Esophagus muscularis mucosa (tissue), 4 donors: ENCODE measurements around the gene ARAP3. TPM values are rescaled to one million over a fixed set of nuclear protein-coding genes. Genes with fewer than 3 reads are reported as not detected.

Experiments
- DNase-seq: peaks from one replicate; pipeline ENCODE4 v3.0.0-alpha.2; 2017; ENCODE audit errors: extremely low spot score
- H3K27ac ChIP-seq, 4 donors: fragments of 200-600 bp; sonication (generic); replicated peaks in 1 of 4; 1 replicate in 3 of 4; 2 replicates in 1 of 4; pipeline ENCODE4 v1.5.1; 2016 to 2019; ENCODE audit warnings: mild to moderate bottlenecking in 1 of 4
- H3K27me3 ChIP-seq, 4 donors: fragments of 200-600 bp; sonication (generic); one replicate each; pipeline versions ENCODE4 v1.5.1 to v1.6.0; 2016 to 2019
- H3K36me3 ChIP-seq, 4 donors: fragments of 200-600 bp; sonication (generic); one replicate each; pipeline ENCODE4 v1.5.1; 2016 to 2019
- H3K4me1 ChIP-seq, 4 donors: fragments of 200-600 bp; sonication (generic); one replicate each; pipeline ENCODE4 v1.5.1; 2016 to 2019
- H3K4me3 ChIP-seq, 4 donors: fragments of 200-600 bp; sonication (generic); 1 replicate in 2 of 4; 2 replicates in 2 of 4; pipeline ENCODE4 v1.5.1; 2016 to 2019; ENCODE audit warnings: mild to moderate bottlenecking in 4 of 4, moderate library complexity in 1 of 4
- H3K9me3 ChIP-seq, 4 donors: fragments of 200-600 bp; sonication (generic); 1 replicate in 3 of 4; 2 replicates in 1 of 4; pipeline ENCODE4 v1.5.1; 2016 to 2019
- CTCF ChIP-seq, 3 experiments: fragments of 200-600 bp in 2 of 3; fragments of 450-650 bp in 1 of 3; sonication (generic) in 2 of 3; IDR thresholded peaks; one replicate each; pipeline ENCODE4 v1.5.1; 2017 to 2019; ENCODE audit warnings: antibody characterized with exemption in 3 of 3, mild to moderate bottlenecking in 2 of 3, moderate library complexity in 1 of 3
- EP300 ChIP-seq: sonication (generic); formaldehyde crosslinking; IDR thresholded peaks from one replicate; pipeline ENCODE4 v1.6.1; 2017; ENCODE audit warnings: antibody characterized with exemption
- POLR2A ChIP-seq: fragments of 450-650 bp; IDR thresholded peaks from one replicate; pipeline ENCODE4 v1.6.1; 2017; ENCODE audit warnings: antibody characterized with exemption, moderate library complexity, mild to moderate bottlenecking, low read depth
- POLR2AphosphoS5 ChIP-seq, 2 donors: sonication (generic); formaldehyde crosslinking; IDR thresholded peaks; one replicate each; pipeline ENCODE4 v1.6.1; 2017; ENCODE audit warnings: antibody characterized with exemption in 2 of 2
- WGBS: methylation state at CpG from one replicate; pipeline ENCODE4 v1.1.5; 2018; 5-methylcytosine and 5-hydroxymethylcytosine counted together
- intact Hi-C: fragments of 100-400 bp; cut with DNase I; formaldehyde crosslinking; loops from one replicate; pipeline ENCODE4 v1.15.1; 2023
- total RNA-seq, 4 donors: library from RNA; depleted of rRNA; stranded (reverse); fragments of >200 nt; gene quantifications; one replicate each; pipeline versions ENCODE4 v1.1.0 to v1.2.1, GENCODE V29; 2016

ARAP3 gene
- total RNA-seq, 4 donors from 2014 or later = 4.1 to 9.2 (median 7.6) TPM

- Histone ChIP-seq H3K4me3 (no peak overlapping the region), H3K36me3 (no peaks in the 10 kb centered on the region), H3K4me1 (peaks cover 9 to 13% (median 10%) of the 10 kb centered on the region in 4 donors), H3K27ac (no peak overlapping the region), H3K27me3 (peaks cover 0 to 65% (median 16%) of the 10 kb centered on the region in 4 donors), H3K9me3 (no peaks in the 10 kb centered on the region)
- no peak for DNase-seq
- TF ChIP-seq CTCF (IDR thresholded peaks at IDR 0.05) (no peak), POLR2A (no peak), EP300 (no peak), POLR2AphosphoS5 (IDR thresholded peaks at IDR 0.05) (no peak)
- 57% methylated on average over 10 of the region's 11 CpGs for WGBS
- intact Hi-C loops = loop anchor here (10.0 kb wide), 1 partner anchor 449 kb away; no protein-coding TSS in a partner anchor
Observed at GRCh38 chr5:141695627-141696215, 13.7 kb upstream of the ARAP3 start.

- intact Hi-C loops = loop anchor here (10.0 kb wide), 1 partner anchor 450 kb away; no protein-coding TSS in a partner anchor
- WGBS = 82% methylated on average over 5 of the region's 5 CpGs
- H3K36me3 ChIP-seq = no peaks in the 10 kb centered on the region
- H3K9me3 ChIP-seq = no peaks in the 10 kb centered on the region
- H3K4me1 ChIP-seq = peaks cover 9 to 13% (median 10%) of the 10 kb centered on the region in 4 donors
- TF ChIP-seq EP300 = no peak
- no peak for TF ChIP-seq POLR2AphosphoS5 (IDR thresholded peaks at IDR 0.05)
- no peak for TF ChIP-seq CTCF (IDR thresholded peaks at IDR 0.05)
- TF ChIP-seq POLR2A = no peak
- H3K4me3 ChIP-seq = no peak overlapping the region
- no peak overlapping the region for H3K27ac ChIP-seq
- H3K27me3 ChIP-seq = peaks cover 0 to 64% (median 7%) of the 10 kb centered on the region in 4 donors
- no peak for DNase-seq
Observed at GRCh38 chr5:141694479-141694878, 12.4 kb upstream of the ARAP3 start.

- no peak overlapping the region for H3K27ac ChIP-seq
- no peaks in the 10 kb centered on the region for H3K9me3 ChIP-seq
- intact Hi-C loops = loop anchor here (1.0 to 10.0 kb wide), 3 partner anchors 186 to 452 kb away; partner anchors contain the start of gene PCDH1
- no peak overlapping the region for H3K4me3 ChIP-seq
- DNase-seq = no peak
- WGBS = 67% methylated on average over 17 of the region's 25 CpGs
- no peak for TF ChIP-seq EP300
- no peak for TF ChIP-seq CTCF (IDR thresholded peaks at IDR 0.05)
- TF ChIP-seq POLR2AphosphoS5 (IDR thresholded peaks at IDR 0.05) = no peak
- no peak for TF ChIP-seq POLR2A
- no peaks in the 10 kb centered on the region for H3K36me3 ChIP-seq
- H3K4me1 ChIP-seq = peaks cover 9 to 13% (median 10%) of the 10 kb centered on the region in 4 donors
- H3K27me3 ChIP-seq = peaks cover 0 to 56% (median 0%) of the 10 kb centered on the region in 4 donors
Observed at GRCh38 chr5:141692919-141693725, 11.1 kb upstream of the ARAP3 start.

GRCh38 chr5:141692533-141692888 is 10.5 kb upstream of the ARAP3 start:
- 21% methylated on average over 5 of the region's 5 CpGs for WGBS
- Histone ChIP-seq H3K36me3 (no peaks in the 10 kb centered on the region), H3K4me1 (peaks cover 9 to 13% (median 10%) of the 10 kb centered on the region in 4 donors), H3K27me3 (peaks cover 0 to 50% (median 0%) of the 10 kb centered on the region in 4 donors), H3K9me3 (no peaks in the 10 kb centered on the region), H3K27ac (no peak overlapping the region), H3K4me3 (peak overlapping the region; percentile 30 to 46 (median 37))
- DNase-seq = no peak
- TF ChIP-seq CTCF (IDR thresholded peaks at IDR 0.05) = no peak
- no peak for TF ChIP-seq EP300
- TF ChIP-seq POLR2AphosphoS5 (IDR thresholded peaks at IDR 0.05) = no peak
- no peak for TF ChIP-seq POLR2A
- intact Hi-C loops = loop anchor here (1.0 to 10.0 kb wide), 3 partner anchors 186 to 452 kb away; partner anchors contain the start of gene PCDH1
